Measurements from ENCODE around the gene RPL10.

Gene RPL10

DNA sequence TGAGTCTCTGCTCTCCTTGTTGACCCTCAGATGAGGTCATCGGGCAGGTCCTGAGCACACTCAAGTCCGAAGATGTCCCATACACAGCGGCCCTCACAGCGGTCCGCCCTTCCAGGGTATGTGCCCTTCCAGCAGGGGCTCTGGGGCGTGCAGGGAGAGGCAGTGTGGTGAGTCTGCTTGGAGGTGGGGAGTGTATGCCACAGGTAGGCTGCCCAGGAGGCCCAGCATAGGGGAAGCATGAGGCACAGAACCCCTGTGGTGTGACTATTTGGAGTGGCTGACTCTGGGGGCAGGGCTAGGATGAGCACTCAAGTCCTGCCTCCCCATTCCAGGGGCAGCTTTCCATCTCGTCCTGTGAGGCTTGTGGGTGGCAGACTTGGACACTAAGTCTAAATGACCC is 35.4 kb downstream of the RPL10 start:
- no peak for DNase-seq

DNA sequence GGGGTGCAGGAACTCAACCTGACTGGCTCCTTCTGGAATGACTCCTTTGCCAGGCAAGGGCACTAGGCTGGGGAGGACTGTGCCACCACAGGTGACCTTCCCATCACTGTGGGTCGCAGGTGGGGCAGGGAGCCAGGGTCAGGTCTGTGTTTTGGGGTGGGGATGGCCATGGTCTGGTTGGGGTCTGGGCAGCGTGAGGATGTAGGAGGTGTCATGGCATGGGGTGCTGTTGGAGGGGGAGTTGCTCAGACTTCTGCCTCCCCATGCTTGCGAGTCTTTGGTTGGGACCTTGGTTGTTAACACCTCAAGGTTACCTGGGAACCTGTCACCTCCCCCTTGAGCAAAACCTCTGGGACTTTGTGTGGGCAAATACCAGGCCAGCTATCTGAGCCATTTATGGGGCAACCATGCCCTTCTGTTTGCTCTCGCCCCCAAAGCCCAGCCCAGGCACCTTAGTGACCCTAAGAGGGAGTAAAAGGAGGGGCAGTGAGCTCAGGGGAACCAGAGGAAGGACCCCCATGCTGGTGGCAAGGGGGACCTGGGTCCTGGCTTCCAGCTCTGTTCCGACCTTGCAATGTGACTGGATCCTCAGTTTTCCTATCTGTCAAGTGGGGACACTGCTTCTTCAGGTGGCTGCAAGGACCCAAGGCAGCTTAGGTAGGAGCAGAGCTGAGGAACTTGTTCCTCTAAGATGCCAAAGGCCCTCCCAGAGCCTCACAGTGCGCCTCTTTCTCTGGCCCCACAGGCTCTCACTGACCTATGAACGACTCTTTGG is 36.4 kb downstream of the RPL10 start:
- DNase-seq, result no peak

DNA sequence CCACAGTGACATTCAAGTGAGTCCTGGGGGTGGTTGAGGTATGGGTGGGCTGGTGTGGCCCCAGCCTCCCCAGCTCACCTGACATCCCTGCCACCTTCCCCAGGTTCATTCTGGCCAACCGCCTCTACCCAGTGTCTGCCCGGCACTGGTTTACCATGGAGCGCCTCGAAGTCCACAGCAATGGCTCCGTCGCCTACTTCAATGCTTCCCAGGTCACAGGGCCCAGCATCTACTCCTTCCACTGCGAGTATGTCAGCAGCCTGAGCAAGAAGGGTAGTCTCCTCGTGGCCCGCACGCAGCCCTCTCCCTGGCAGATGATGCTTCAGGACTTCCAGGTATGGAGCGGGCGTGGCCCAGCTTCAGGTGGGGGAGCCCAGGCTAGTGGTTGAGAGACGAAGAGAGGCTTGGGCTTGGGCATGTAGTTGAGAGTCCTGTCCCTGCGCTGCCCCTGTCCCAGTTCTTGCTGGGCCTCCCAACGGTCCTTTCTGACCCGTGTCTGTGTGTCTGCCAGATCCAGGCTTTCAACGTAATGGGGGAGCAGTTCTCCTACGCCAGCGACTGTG is 37.1 kb downstream of the RPL10 start:
- DNase-seq, result no peak

DNA sequence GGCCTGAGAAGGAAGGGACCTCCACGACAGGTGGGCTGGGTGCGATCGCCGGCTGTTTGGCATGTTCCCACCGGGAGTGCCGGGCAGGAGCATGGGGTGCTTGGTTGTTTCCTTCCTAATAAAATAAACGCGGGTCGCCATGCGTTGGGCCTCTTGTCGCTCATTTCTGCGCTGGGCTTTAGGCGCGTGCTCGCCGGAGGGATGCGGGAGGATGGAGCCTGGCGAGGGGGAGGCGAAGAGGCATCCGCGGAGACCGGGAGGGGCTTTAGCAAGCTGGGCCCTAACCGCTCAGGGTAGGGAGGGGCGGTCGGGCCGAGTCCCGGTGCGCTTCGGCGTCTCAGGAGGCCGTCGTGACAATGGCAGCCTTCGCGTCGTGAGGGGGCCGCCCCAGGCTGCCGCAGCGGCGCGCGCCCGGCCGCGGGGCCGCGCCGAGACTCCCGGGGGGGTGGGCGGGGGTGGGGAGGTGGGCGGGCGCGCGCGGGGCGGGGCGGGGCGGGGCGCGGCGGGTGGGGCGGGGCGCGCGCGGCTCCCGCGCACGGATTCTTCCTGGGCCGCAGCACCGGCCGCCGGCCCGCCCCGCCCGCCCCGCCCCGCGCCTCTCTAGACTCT is 38.3 kb downstream of the RPL10 start:
- DNase-seq, result peak; percentile 62

DNA sequence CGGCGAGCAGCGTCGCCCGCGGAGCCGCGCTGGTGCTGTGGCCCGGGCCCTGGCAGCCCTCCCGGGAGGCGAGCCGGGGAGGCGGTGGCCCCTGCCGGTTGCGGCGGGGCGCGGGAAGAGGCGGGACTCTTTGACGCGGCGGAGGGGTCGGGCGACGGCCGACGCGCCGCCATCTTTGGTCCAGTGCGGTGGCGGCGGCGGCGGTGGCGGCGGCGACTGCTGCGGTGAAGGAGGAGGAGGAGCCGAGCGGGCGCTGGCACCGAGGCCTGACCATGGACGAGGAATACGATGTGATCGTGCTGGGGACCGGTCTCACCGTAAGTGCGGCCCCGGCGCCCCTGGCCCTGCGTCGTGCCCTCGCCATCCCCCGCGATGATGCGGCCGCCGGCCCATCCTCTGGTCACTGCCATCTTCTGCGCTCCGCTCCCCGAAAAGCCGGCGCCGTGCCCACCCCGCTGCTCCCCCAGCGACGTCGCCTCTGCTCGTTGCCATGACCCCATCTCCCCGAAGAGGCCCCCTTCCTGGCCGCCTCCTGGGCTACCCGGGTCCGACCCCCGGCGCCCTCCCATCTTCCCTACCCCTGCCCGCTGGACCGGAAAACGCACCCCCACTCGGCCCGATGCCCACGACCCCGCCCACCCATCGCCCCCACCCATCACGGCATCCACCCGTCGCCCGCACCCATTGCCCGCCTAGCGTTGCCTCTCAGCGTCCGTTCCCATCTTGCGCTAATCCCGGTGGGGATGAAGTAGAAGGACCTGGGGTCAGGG is 39.0 kb downstream of the RPL10 start, which contains the start of gene GDI1:
Gene GDI1, plus strand, starts transcription at position 172 of the 770 bp plus-strand sequence. Its CDS starts 101 bp downstream, at position 273.
- DNase-seq, result peak; percentile 76

DNA sequence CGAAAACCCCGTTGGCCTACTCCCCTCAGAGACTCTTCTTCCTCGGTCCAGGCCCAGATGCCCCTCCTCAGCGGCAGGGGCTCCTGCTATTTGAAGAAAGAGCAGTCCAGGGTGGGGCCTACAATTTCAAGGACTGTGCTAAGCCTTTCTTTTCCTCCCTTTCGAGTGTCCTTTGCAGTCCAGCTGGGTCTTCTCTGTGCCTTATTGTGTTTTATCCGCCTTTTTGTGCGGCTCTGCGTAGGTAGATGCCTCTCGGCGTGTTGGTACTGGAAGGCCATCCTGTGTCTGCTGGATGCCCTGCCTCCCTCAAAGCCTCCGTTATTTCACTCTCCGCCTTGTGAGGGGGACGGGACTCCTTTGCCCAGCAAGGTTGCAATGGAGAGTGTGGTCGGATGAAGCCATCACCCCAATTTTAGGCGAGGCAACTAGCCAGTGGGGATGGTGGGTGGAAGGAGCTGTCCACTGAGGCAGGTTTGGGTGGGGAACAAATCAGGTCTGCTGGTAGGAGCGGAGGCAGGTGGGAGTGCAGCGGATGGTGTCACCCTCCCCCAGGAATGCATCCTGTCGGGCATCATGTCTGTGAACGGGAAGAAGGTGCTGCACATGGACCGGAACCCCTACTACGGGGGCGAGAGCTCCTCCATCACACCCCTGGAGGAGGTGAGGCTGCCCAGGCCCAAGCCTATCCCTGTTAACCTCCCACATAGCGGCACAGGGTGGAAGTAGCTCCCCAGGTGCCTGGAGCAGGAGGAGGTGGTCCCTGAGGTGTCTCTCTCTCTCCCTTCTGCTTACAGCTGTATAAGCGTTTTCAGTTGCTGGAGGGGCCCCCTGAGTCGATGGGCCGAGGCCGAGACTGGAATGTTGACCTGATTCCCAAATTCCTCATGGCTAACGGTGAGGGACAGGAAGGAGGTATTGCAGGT is 40.1 kb downstream of the RPL10 start:
- no peak for DNase-seq

DNA sequence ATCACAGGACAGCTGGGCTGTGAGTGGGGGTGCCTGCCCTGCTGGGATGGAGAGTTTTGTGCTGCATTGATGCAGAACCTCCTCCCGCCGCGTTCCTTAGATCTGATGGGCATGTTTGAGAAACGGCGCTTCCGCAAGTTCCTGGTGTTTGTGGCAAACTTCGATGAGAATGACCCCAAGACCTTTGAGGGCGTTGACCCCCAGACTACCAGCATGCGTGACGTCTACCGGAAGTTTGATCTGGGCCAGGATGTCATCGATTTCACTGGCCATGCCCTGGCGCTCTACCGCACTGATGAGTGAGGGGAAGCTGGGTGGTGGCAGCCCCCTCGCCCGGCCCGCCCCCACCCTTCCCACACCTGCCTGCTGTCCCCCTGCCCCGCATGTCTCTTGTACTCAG is 41.7 kb downstream of the RPL10 start:
- DNase-seq, result no peak

DNA sequence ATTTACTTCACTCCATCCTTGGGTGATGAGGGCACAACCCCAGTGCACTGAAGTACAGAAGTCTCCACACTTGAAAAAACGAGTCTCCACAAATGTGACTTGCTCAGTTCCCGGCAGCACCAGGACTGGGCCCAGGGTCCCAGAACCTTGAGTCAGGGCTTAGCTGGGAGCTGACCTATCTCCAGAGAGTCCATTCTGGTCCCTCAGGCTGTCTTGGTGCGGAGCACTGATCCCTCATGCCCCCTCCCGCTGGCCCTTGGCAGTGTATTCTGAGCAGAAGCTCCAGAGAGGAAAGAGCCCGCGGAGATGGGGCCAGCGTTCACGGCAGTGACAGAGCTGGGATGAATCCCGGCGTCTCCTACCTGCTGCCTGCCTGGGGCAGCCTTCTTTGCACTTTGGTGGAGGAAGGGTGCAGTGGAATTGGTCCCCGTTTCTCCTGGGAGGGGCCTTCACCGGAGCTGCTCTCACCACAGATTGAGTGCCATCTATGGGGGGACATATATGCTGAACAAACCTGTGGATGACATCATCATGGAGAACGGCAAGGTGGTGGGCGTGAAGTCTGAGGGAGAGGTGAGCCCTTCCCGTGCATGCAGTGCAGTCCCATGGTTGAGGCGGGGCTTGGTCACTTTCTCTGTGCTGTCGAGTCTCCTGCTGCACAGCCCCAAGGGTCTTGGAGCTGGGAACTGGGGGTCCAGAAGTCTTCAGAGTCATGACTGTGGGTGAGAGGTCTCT is 42.6 kb downstream of the RPL10 start:
- DNase-seq, result no peak

DNA sequence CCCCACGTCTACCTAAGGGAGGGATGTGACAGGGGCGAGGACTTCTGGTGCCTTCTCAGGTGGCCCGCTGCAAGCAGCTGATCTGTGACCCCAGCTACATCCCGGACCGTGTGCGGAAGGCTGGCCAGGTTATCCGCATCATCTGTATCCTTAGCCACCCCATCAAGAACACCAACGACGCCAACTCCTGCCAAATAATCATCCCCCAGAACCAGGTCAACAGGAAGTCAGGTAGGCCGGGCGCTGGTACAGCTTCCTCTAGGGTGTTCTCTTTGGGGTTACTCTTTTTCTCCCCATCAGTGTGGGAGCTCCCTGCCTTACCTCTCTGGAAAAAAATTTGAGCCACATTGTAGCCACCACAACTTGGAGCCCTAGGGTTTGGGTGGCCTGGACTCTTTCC is 43.4 kb downstream of the RPL10 start:
- DNase-seq, result no peak

DNA sequence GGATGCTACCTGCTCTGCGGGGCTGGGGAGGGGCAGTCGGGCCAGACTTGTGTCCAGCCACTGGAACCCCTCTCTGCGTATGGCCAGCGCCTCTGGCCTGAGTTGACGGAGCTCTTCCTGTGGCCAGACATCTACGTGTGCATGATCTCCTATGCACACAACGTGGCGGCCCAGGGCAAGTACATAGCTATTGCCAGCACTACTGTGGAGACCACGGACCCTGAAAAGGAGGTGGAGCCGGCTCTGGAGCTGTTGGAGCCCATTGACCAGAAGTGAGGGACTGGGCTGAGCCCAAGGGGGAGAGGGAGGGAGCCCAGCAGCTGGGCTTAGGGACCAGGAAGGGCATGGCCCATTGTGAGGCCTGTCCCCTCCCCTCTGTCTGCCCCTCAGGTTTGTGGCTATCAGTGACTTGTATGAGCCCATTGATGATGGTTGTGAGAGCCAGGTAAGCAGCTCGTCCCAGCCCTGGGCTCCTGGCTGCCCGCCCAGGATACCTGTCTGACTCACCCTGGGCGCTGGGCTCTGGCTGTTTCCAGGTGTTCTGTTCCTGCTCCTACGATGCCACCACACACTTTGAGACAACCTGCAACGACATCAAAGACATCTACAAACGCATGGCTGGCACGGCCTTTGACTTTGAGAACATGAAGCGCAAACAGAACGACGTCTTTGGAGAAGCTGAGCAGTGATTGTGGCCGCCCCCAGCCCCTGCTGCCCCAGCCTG is 44.0 kb downstream of the RPL10 start:
- no peak for DNase-seq

DNA sequence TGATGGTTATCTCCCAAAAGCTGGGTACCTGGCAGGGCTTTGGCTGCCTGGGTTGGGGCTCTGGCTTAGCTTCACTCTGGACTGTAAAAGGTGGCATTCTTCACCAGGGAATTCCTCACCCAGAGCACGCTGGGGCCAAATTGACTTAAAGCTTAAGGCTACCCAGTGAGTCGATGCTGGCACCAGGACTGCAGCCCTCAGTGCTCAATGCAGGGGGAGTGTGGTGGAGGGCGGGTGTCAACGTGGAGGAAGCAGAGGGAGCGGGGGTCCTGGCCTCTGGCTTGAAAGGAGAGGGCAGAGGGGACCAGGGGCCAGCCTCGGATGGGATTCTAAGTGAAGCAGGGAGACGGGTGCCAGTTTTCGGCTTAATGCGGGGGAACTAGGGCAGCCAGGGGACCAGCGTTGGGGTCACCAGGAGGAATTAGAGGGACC is 45.3 kb downstream of the RPL10 start:
- DNase-seq, result no peak

DNA sequence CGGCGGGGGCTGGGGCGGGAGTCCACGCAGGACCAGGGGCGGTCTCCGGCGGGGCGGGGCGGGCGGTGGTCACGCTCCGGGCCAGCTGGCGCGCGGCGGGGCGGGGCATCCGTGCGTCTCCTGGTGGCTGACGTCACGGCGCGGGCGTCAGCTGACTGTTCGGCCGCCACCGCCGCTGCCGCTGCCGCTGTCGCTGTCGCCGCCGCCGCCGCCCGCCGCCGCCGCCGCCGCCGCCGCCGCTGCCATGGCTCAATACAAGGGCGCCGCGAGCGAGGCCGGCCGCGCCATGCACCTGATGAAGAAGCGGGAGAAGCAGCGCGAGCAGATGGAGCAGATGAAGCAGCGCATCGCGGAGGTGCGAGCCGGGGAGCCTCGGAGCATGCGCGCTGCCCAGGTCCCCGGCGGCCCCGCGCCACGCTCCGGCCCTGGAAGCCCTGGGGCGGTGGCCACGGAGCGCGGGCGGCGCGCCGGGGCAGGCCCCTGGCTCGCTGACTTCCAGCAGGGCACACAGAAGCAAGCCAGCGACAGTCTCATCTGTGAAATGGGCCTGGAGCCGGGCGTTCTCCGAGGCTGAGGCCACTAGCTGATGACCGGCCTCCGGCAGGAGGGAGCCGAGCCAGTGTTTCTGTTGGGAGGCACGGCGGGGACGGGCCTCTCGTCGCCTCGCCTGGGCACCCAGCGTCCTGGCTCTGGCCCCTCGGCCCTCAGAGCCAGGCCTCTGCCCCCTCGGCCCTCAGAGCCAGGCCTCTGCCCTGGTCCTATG is 46.0 kb downstream of the RPL10 start, which contains the start of gene FAM50A:
Gene FAM50A, plus strand, starts transcription at position 150 of the 763 bp plus-strand sequence. Its CDS starts 95 bp downstream, at position 245.
- DNase-seq, result peak; percentile 78

DNA sequence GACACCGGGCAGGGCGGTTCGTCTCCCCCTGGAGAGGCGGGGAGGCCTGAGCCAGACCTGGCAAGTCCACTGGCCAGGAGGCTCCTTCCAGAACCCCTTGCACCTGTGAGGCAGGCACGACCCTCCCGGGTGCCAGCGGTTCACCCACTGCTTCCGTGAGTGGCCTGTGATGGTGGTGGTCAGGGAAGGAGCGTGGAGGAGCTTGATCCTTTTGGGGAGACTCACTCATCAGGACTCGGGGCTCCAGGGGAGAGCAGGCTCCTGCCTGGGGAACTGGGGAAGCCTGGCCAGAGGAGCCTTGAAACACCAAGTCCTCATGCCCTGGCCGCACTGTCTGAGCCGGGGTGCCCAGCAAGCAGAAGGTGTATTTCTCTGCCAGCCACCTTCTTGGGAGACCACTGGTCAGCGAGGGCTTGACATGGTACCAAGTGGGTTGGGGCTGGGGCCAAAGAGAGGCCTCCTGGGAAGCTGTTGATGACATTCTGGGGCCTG is 46.6 kb downstream of the RPL10 start:
- DNase-seq, result no peak

DNA sequence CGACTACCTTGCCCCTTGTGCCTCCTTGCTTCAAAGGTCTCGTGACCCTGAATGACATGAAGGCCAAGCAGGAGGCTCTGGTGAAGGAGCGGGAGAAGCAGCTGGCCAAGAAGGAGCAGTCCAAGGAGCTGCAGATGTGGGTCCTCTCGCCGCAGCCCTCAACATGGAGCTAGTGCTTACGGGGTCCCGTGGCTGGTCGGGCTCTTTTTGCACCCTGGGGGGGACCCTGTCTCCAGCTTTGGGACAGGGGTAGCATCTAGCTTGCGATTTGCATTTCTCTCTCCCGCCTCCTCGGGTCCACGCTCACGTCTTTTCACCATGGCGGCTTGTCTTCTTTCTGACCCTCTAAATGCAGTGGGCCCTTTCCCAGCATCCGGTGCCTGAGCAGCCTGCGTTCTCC is 47.6 kb downstream of the RPL10 start:
- no peak for DNase-seq

DNA sequence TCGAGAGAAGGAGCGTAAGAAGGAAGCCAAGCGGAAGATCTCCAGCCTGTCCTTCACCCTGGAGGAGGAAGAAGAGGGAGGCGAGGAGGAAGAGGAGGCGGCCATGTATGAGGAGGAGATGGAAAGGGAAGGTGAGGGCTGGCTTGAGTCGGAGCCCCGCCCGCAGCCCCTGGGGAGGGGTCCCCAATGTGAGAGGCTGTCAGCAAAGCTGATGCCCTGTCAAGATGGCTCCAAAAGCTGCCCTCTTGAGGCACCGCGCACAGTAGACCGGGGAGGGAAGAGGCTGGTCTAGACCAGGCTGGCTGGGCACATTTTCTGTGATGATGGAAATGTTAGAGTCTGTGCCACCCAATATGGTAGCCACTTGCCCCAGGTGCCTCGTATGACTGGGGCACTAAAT is 48.3 kb downstream of the RPL10 start:
- no peak for DNase-seq

DNA sequence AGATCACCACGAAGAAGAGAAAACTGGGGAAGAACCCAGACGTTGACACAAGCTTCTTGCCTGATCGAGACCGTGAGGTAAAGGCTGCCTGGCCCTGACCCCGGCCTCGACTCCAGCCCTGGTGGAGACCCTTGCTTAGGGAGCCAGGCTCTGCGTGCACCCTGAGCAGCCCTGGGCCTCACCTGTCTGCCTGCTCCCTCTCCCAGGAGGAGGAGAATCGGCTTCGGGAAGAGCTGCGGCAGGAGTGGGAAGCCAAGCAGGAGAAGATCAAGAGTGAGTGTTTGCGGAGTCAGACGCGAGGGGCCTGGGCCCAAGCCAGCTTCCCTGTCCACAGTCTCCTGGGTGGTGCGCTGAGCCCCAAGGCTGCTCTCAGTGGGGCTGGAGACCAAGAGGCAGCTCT is 50.3 kb downstream of the RPL10 start:
- no peak for DNase-seq

DNA sequence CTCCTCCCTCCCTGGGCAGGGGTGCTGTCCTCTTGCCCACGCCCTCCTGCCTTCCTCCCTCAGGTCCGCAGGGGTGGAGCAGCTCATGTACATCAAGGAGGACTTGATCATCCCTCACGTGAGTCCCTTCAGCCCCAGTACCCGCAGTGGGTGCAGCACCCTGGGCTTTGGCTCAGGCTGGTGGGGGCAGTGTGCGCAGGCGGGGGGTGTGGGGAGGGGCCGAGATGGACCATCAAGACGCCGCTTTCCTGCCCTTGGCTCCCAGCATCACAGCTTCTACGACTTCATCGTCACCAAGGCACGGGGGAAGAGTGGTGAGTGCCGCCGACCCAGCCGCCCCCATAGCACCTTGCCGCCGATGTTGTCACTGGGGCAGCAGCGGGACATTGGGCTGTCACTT is 51.4 kb downstream of the RPL10 start:
- DNase-seq, result no peak

DNA sequence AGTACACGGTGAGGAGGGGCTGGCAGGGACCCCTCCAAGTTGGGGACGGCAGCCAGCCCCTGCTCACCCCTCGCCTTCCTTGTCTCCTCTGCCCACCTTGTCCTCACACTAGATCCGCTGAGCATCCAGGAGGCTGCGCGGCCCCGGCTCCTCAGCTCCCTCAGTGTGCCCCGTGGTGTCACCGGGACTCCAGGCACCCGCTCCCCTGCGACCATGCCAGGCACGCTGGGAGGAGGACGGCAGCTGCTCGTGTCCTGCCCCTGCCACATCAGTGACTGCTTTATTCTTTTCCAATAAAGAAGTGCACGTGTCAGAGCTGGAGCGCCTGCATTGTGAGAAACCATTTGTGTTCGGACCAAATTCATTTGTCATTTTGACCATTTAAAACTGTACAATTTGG is 52.1 kb downstream of the RPL10 start:
- no peak for DNase-seq
